ENCODE measurements around the gene LMAN1.

GRCh38 chr18:59279193-59279592 lies 79.9 kb downstream of the LMAN1 start:
- TF ChIP-seq CTCF (IDR thresholded peaks at IDR 0.05 in 2 of 3, conservative IDR thresholded peaks at IDR 0.05 in 1 of 3; ENCODE audit: borderline replicate concordance in 1 of 3, insufficient read depth in 1 of 3, low read depth in 2 of 3, low read length in 2 of 3) (no peak), EGR1 (IDR thresholded peaks at IDR 0.05; ENCODE audit: low read depth) (no peak)

Measured in HCT116 (cell line).